ENCODE results near the gene KCNE2.

Gene KCNE2

DNA sequence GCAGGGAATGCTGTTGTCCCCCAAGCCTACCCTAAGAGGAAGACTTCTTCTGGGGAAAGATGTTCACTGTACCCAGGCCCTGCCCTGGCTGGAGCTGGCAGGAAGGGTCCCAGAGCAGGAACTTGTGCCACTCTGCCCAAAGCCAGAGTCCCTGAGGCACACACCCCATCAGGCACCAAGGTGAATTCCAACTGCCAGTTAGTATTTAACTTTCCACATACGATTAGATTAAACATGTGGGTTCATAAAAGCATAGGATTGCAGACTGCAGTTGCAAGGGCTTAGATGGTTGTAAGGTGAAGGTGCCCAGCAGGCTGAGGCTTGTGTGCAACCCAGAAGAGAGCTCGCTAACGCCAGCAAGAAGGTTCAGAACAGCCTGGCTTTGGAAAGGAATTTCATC lies at the start of gene KCNE2:
Gene KCNE2, plus strand, starts transcription at position 274 of the 400 bp plus-strand sequence. CDS start 6,473 bp downstream, outside the sequence.
- DNase-seq (ENCODE audit: low read depth), result no peak

DNA sequence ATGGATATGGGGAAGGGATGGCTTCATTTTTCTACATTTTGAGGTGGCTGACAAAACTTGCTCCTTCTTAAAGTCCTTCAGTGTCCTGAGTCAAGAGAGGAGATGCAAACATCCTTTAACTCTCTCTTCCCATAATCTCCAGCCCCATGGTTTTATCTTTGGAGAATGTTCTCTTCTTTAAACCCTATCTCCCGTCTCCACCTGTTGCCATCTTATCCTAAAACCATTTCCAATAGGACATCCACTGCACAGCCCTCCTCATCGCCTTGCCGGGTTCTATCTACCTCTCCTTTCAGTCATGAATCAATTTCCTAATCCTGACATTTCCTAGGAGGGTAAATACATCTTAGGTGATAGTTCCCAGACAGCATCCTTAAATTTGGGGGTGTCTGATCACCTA lies 44.2 kb upstream of the KCNE2 start:
- DNase-seq (ENCODE audit: low read depth), result no peak

DNA sequence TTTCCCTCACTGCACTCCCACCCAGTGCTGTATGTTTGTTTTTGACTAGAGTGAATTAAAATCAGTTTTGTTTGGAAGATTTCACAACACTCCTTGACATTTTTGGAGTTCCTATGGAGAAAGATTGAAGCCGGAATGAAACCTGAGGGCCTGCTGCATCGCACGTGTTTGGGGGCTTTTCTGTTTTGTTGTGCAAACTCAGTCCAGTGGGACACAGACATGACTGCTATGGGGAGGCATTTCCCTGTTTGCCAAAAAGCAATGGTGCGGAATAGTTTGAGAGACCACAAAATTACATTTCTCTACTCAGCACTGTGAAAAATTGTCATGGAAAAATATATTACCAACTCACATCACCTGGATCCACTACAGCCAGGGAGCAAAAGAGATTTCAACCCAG lies 43.8 kb upstream of the KCNE2 start:
- DNase-seq (ENCODE audit: low read depth), result peak; percentile 13

DNA sequence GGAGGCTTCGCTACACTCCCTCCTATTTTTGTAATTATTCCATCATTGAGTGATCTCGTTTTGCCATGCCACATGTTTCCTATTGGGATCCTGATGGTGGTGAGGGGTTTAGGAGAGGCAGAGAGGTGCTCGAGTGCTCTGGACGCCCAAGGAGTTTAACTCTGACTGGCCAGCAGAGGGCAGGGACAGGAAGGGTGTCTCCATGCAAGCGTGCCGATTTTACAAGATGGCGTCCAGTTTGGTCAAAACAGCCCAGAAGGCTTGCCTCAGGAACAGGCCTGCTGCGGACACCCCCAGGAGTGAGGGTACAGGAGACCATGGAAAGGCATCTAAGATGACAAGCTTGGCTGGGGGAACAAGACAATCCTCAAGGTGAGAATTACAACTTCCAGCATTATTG lies 33.8 kb upstream of the KCNE2 start:
- no peak for DNase-seq (ENCODE audit: low read depth)

DNA sequence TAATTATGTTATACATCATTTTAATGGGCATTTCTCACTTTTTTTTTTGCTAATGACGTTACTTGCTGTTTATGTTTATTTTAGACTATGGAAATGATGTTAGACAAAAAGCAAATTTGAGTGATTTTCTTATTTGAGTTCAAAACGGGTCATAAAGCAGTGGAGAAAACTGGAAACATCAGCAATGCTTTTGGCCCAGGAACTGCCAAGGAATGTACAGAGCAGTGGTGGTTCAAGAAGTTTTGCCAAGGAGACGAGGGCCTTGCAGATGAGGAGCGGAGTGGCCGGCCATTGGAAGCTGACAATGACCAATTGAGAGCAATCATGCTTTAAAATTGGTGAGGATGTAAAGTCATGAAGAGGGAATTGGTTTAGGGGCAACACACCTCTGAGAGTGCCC lies 32.1 kb upstream of the KCNE2 start:
- DNase-seq (ENCODE audit: low read depth), result no peak

- no peak for DNase-seq (ENCODE audit: low read depth)
Measured at GRCh38 chr21:34332347-34332746, 31.5 kb upstream of the KCNE2 start.

GRCh38 chr21:34333121-34333739 lies 30.6 kb upstream of the KCNE2 start:
- peak; percentile 76 for DNase-seq (ENCODE audit: low read depth)

- DNase-seq (ENCODE audit: low read depth), result no peak
Measured at GRCh38 chr21:34335316-34335715, 28.5 kb upstream of the KCNE2 start.

DNA sequence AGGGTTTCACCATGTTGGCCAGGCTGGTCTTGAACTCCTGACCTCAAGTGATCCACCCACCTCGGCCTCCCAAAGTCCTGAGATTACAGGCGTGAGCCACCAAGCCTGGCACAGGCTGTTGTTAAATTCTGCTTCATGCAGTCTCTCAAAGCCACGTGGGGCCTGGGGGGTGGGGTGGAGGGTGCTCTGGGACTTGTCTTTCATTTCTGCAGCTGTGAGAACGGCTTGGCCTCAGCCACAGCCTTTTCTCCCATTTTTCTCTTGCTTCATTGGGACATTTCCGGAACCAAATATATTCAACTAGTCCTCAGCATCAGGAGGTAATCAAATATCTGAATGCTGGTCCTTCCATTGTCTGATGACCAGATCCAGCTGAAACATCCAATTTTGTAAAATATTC lies 27.6 kb upstream of the KCNE2 start:
- peak; percentile 38 for DNase-seq (ENCODE audit: low read depth)

GRCh38 chr21:34336756-34337391 lies 26.9 kb upstream of the KCNE2 start:
- peak; percentile 90 for DNase-seq (ENCODE audit: low read depth)

DNA sequence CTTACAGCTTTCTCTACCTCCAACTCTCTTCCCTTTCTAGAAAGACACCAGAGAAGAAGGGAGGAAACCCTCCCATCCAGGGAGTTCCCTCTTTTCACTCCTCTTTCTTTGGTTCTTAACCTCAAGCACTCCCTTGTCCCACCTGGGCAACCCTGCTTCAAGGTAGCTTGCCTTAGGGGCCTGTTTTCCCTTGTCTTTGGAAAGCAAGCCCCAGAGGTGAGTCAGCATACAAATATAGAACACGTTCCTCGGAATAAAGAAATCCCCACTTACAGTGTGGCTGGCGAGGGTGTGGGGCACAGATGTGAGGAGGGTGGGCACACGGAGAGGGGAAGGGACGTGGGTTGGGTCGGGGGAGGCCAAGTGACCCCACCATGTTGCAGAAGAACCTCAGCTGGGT lies 26.1 kb upstream of the KCNE2 start:
- peak; percentile 45 for DNase-seq (ENCODE audit: low read depth)

DNA sequence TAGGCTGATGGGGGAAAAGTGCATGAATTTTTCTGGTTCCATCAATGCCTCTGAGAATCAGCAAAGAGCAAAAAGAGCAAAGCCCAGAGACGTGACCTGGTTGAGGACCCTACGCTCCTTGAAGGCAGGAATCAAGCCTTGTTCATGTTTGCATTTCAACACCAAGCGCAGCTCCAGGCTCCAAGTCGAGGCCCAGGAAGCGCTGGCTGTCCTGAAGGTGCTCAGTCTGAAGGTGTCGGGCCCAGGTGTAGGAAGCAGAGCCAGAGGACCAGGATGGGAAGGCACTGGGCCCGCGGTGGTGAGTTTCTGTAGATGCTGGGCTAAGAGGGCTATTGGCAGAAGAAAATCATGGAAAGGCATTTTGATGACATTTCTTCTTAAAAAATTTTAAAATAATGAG lies 25.6 kb upstream of the KCNE2 start:
- DNase-seq (ENCODE audit: low read depth), result no peak

GRCh38 chr21:34340061-34340460 lies 23.7 kb upstream of the KCNE2 start:
- DNase-seq (ENCODE audit: low read depth), result no peak

DNA sequence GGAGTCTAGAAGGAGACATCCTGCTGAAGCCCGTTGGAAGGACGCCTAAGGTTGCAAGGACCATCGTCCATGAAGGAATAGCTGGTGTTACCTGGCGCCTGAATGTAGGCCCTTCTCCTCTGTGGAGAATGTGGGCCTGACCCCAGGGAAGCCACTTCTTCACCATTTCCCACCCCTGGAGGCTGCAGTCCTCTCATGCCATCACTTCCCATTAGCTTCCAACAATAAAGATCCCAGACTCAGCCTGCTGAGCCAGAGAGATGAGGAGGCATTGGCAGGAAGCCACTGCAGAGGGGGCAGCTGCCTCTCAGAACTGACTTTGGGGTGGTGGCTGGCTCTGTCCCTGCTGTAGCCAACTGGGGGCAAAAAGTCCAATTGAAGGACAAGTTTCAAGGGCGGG lies 21.3 kb upstream of the KCNE2 start:
- no peak for DNase-seq (ENCODE audit: low read depth)

GRCh38 chr21:34343347-34343746 lies 20.5 kb upstream of the KCNE2 start:
- no peak for DNase-seq (ENCODE audit: low read depth)

DNA sequence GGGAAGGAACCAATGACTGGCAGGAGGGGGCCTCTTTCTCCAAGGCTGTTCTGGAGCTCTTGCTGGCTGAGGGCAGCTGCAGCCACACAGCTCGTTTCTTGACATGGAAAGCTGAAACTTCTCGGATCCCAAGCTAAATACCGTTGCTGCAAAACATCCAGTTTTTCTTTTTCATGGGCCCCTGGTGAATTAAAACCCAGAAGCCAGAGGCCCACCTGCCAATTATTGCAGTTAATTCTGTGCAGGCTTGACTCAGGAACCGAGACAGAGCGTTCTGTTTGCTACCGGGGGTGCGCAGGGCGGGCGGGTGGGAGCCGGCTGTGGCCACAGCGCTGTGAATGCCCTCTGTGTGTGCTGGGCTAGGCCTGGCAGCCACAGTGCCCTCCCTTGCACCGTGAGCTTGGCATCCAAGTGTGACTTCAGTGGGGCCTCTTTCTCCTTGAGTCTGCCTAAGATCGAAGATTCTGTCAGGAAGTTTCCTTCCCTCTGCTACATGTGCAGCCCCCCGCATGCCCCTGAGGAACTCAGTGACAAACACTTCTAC lies 19.9 kb upstream of the KCNE2 start:
- no peak for DNase-seq (ENCODE audit: low read depth)

GRCh38 chr21:34344584-34344983 lies 19.2 kb upstream of the KCNE2 start:
- no peak for DNase-seq (ENCODE audit: low read depth)

- peak; percentile 25 for DNase-seq (ENCODE audit: low read depth)
Measured at GRCh38 chr21:34345091-34345871, 18.5 kb upstream of the KCNE2 start.

DNA sequence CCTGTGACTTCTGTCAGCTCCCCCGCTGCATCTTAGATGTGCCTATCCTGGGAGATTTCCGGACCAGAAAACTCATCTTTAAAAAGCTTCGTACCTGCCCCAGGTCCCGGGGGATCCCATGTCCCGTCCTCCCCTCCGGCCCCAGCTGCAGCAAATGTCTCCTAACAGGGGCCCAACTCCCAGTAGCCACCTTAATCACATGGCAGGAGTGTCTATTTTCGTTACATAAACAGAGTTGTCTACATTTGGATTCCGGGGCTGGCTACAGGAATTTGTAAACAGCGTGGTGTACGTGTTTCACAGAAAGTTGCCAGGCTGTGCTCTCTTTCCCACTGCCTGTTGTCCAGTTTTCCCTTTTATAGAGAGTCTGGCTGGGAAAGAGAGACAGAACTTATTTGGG lies 17.9 kb upstream of the KCNE2 start:
- DNase-seq (ENCODE audit: low read depth), result peak; percentile 33

GRCh38 chr21:34348890-34349519 lies 14.8 kb upstream of the KCNE2 start:
- DNase-seq (ENCODE audit: low read depth), result no peak

GRCh38 chr21:34351786-34352241 lies 12.0 kb upstream of the KCNE2 start:
- peak; percentile 23 for DNase-seq (ENCODE audit: low read depth)

- no peak for DNase-seq (ENCODE audit: low read depth)
Measured at GRCh38 chr21:34352556-34352955, 11.2 kb upstream of the KCNE2 start.

Data from iris pigment epithelial cell (primary cell).